Stimulated activated CD4-positive, alpha-beta T cell treated with anti-CD3 and anti-CD28 coated beads, Interleukin-15, amount 100 ng/mL, for 1 hour (primary cell): ENCODE measurements around the gene ARL4D.
"Not testable (repeated sequence)": the region's sequence is repeated elsewhere in the genome, so short reads cannot be mapped to it uniquely, and the experiment has no call there.

Source experiments
- DNase-seq, 2 donors: peaks; one replicate each; pipeline ENCODE4 v3.0.0-alpha.2; 2020; ENCODE audit warnings: low read depth in 1 of 2, low spot score in 1 of 2

The ARL4D gene

DNA sequence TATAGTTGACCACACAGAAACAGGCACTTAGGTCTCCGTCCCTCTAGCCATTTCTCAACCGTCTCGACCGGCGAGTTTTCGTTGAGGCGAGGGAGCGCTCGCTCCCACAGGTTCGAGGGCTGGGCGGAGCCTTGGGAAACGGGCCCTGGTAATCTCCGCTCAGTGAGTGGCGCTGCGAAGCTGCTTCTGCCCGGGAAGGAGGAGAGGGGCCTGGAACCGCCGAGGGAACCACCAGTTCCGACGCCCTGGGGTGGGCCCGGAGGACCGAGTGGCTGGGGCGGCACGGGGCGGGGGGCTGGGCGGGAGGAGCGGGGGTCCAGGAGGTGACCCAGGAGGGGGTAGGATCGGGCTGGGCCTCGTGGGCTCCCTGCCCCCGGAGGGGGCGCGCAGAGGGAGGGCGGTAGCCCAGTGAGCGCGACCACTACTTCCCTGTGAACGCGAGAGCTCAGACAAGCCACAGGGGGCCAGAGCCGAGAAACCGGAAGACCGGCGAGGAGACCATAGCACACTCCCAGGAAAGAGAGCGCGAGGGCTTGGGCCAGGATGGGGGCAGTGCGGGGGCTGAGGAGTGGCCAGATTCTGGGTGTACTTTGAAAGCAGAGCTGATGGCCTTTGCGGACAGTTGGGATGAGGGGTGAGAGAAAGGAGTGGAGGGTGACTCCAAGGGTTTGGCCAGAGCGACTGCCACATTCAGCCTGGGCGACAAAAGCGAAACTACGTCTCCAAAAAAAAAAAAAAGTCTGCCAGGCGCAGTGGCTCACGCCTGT, 29.9 kb upstream of the ARL4D start:
- DNase-seq: peak; percentile 35 to 47

DNA sequence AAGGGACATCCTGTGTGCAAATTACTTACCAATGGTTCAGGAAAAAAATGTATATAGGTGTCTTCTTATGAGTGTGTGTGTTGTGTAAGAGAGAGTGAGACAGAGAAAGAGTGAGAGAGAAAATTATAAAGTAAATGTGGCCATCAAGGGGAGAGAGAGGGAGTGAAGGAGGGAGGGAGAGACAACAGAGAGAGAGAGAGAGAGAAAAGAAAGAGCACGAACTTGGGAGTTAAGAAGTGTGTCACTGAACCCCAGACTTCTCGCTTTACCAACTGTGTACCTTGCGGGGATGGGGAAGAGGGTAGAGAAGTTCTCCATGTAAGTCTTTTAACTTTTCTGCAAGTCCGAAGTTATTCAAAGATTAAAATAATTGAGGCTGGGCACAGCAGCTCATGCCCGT, 28.8 kb upstream of the ARL4D start:
- no peak for DNase-seq

DNA sequence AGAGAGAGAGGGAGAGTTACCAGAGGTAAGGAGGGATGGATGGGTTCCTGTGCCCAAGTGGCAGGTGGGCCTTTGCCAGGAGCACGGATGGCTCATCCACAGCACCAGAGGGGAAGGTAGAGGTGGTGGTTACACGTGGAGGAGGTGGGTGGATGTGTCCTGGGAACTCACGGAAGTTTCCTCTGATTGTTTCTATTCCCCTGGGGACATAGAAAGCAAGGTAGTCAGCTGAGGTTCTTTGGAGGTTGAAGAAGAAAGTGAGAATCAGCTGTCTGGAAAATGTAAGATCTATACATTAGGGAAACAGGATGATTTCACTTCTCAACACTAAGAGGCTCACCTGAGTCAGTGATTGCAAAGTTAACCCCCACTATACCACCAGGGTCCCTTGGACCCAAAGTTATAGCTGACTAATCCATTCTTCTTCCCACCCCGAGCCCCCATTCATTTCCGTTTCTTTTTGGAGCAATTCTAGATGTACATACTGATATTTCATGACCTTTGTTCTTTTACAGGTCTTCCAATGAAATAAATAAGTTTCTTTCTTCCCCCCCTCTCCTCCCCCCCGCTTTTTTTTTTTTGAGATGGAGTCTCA, 27.5 kb upstream of the ARL4D start:
- DNase-seq: no peak

DNA sequence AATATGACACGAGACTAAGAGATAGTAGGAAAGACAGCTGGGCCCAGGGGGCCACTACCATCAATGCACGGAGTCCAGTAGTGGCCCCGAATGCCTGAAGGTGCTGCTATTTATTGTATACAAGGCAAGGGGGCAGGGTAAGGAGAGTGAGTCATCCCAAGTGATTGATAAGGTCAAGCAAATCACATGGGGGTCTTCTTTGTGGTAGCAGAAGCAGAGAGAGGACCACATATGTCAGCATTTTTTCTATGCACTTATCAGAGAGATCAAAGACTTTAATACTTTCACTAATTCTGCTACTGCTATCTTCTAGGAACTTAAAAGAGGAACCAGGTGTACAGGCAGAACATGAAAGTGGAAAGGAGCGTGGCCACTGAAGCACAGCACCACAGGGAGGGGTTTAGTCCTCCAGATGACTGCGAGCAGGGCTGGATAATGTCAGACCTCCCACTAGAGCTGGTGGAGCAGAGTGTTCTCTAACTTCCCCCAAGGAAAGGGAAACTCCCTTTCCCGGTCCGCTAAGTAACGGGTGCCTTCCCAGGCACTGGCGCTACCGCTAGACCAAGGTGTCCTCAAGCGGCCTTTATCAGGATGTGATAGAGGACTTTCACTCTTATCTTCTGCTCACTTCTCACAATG, 26.4 kb upstream of the ARL4D start:
- DNase-seq: no peak

DNA sequence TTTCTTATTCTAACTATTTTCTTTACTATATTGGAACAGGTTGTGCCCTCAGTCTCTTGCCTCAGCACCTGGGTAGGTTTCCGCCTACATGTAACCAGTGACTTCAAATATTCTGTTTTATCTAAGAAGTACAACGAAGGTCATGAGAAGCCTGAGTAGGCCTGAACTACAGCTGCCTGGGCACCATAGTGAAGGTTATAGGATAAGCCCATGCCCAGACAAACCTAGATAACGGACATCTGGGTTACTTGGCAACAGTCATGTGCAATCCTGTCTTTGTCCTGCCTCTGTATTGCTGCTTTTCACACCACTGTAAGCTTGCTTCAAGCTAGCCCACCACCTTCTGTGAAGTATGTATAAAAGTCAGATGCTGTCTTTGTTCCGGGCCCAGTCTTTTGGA, 25.4 kb upstream of the ARL4D start:
- no peak for DNase-seq

DNA sequence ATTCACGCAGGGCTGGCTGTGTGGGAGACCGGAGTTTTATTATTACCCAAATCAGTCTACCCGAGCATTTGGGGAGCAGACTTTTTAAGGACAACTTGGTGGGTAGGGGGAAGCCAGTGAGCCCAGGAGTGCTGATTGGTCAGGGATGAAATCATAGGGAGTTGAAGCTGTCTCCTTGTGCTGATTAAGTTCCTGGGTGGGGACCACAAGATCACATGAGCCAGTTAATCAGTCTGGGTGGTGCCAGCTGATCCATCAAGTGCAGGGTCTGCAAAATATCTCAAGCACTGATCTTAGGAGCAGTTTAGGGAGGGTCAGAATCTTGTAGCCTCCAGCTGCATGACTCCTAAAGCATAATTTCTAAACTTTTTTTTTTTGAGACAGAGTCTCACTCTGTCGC, 22.9 kb upstream of the ARL4D start:
- not testable (repeated sequence) for DNase-seq

DNA sequence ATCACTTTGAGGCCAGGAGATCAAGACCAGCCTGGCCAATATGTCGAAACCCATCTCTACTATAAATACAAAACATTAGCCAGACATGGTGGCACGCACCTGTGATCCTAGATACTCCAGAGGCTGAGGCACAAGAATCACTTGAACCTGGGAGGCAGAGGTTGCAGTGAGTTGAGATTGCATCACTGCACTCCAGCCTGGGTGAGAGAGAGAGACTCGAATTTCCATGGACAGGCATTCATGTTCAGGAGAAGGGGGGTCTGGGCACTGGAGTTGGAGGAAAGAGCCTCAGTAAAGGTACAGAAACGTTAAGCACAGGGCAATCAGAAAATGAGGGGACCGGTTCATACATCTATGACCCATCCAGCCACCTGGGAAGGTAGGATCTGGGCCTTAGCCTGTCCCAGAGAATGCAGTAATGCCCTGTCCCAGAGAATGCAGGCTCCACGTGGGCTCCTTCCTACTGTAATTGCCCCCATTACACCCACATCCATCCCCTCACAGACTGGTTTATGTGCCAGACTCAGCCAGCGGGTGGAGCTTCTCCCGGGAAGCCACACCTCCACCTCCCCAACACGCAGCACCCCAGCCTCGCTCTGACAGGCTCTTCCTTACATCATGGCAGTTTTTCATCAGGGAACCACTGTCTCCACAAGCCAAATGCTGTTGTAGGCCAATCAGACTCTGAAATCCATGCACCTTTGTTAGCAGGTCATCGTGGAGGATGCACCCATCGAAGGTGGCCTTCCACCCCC, 21.6 kb upstream of the ARL4D start:
- no peak for DNase-seq

DNA sequence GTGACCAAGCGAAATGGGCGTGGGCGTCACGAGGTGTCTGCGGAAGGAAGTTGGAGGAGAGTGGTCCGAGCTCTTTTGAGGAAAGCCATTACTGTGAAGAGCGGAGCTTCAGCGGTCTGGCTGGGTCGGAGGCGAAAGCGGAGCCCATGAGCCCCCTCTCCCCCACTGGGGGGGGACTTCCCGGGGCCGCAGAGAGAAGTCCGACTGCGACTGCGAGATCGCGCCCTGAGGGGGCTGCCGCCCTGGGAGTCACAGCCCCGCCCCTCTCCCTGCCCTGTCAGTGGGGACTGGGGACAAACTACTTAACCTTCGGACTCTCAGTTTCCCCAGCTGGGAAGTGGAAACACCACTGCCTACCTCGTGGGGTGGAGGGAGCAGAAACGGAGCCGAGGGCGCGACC, 20.0 kb upstream of the ARL4D start:
- DNase-seq: no peak

DNA sequence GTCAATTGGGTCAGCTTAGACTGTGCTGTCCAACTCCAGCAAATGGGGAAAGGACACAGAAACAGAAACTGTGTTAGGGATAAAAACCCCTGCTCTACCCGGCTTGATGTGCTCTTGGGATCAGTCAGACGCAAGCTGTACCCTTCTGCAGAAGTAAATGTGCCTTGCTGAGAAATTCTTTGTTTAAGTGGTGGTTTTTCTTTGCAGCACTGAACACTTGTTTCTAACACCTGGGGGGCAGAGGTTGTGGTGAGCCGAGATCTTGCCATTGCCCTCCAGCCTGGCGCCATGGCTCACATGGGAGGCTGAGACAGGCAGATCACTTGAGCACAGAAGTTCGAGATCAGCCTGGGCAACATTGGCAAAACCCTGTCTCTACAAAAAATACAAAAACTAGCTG, 18.5 kb upstream of the ARL4D start:
- DNase-seq: no peak

DNA sequence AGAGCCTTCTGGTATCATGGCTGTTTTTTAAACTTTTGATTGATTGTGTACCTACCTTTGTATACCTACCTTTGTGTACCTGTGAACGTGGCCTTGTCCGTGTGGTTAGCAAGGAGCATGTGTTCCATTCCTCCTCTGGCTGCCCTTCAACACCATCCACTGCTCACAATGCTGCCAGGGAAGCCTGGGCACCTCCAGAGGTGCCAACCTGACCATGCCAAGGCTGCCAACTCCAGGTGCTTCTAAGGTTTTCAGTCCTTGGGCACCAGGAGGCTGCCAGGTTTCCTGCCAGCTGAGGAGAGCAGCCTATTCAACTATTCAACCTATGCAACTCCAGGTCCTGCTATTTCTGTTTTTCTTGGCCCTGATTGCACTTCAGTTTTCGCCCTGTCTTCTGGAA, 17.6 kb upstream of the ARL4D start:
- no peak for DNase-seq

DNA sequence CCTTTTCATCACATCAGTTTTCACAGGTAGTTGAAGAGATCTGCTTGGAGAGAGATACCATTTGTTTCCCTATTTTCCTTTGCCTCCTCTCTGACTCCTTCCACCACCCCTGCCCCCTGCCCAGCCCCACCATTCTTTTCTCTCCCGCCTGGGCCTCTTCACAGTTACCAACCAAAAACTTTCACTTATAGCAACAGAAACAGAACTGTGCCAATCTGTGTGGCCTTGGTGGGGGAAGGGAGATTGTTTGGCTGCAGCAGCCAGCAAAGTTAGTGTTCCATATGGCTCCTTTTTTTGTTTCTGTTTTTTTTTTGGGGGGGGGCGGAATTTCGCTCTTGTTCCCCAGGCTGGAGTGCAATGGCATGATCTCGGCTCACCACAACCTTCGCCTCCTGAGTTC, 17.2 kb upstream of the ARL4D start:
- DNase-seq: no peak

DNA sequence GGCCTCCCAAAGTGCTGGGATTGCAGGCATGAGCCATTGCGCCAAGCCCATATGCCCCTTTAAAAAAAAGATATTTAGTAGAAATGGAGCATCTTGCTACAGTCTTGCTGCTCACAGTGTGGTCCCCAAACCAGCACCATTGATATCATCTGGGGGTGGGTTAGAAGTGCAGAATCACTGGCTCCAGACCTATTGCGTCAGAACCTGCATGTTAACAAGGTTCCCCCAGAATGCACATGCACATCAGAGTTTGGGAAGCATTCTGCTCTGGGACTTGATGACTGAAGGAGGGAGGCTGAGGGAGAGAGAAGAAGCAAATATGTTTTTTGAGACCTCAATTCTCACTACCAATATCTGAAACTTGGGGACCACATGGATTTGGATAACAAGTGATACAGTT, 16.0 kb upstream of the ARL4D start:
- DNase-seq: no peak

DNA sequence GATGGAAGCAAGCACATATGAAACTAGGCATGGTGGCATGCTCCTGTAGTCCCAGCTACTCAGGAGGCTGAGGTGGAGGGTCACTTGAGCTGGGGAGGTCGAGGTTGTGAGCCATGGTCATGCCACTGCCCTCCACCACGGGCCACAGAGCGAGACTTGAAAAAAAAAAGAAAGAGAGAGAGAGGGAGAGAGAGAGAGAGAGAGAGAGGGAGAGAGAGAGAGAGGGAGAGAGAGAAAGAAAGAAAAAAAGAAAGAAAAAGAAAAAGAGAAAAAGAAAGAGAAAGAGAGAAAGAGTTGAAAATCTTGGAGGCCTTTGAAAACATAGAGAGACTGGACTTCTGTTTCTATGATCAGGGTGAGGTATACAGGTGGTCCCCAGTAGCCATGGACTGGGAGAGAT, 15.4 kb upstream of the ARL4D start:
- DNase-seq: no peak

DNA sequence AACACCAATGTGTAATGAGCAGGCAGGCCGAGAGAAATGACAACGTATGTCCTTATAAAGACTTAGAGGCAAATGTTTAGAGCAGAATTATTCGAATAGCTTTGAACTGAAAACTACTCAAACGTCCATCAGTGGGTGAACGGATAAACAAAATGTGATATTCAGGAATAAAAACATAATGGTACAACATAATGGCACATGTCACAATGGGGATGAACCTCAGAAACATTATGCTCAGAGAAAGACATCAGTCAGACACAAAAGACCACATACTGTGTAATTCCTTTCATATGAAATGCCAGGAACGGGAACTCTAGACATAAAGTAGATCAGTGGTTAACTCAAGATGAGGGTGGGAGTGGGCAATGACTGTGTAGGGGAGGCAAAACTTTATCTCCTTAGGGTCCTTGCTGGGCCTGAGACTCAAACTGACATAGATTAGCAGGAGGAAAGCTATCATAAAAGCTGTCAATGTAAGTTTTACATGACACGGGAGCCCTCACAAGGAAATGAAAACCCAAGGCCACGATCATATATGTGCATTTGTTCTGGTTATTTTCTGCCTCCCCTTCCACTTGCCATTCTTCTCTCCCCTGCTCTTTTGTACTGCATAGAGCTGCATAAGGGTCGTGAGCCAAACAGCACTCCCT, 14.8 kb upstream of the ARL4D start:
- DNase-seq: no peak

DNA sequence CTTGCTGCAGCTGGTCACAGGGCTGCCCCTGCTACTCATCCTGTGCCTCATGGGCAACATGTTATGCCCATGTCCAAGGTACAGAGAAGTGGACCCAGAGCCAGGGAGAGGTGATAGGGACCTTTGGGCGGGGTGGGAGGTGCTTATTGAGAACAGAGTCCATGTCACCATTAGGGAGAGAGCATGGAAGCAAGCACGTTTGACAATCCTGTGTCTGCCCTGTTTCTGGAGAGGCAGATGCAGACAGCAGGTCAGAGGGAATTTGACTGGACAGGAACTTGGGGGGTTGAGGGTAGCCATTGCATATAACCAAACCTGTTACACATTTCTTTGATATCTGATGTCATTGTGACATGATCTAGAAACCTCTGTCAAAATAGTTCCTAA, 14.3 kb upstream of the ARL4D start:
- DNase-seq: no peak

DNA sequence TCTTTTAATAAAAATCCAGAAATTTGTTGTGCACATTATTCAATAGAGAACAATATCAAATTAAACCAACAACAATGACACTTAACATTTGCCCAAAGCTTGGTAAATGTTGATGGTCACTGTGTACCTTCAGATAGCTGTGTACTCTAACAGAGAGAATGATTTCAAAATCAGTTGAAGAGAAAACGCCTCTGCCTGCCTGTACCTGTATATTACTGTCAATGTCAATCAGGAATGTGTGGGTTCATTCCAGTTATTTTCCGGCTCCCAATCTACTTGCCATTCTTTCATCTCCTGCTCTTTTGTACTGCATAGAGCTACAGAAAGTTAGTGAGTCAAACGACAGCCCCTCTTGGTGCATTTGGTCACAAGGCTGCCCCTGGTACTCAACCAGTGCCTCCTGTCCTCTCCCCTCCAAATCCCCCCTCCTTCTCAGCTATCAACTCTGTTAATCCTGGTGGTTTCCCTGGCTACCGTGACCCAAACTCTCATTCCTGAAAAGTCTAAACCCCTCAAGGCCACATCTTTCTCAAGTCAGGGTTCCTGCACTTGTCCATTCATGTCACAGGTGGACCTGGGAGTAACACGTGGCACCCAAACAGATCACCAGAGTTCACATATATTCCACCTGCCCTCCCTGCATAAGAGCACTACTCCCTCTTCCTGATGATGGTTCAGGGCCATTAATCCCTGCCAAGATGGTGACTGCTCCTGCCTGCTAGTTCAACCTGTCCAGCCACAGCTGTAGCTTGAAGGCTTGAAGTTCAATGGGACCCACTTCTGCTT, 13.6 kb upstream of the ARL4D start:
- DNase-seq: no peak

DNA sequence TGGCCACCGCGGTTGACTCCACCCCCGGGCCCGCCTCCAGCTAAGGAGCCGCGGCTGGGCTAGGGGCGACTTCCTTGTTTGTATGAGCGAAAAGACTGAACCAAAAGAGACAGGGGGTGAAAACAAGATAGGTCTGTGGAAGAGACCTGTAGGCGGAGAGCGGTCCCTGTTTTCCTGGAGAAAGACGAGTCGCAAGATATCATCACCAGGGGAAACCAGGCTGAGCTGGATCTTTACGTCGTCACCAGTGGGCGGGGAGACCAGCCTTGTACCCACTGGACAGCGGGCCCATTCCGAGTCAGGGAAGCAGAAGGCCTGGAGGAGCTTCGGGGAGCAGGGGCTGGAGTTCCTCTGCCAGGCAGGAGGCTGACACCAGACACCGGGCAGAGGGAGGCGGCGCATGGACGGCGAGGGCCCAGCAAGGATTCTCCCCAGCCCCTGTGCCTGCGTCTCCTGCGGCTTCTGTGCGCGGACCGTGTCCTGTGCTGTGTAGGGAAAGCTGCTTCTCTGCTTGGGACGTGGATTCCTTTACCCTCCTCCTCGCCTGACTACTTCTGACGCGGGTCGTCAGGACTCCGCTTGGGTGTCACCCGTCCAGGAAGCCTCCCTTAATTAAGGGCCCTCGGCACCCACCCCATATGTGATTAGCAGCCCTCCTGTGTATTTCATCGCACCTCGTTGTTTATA, 10.3 kb upstream of the ARL4D start:
- peak; percentile 83 to 86 for DNase-seq

DNA sequence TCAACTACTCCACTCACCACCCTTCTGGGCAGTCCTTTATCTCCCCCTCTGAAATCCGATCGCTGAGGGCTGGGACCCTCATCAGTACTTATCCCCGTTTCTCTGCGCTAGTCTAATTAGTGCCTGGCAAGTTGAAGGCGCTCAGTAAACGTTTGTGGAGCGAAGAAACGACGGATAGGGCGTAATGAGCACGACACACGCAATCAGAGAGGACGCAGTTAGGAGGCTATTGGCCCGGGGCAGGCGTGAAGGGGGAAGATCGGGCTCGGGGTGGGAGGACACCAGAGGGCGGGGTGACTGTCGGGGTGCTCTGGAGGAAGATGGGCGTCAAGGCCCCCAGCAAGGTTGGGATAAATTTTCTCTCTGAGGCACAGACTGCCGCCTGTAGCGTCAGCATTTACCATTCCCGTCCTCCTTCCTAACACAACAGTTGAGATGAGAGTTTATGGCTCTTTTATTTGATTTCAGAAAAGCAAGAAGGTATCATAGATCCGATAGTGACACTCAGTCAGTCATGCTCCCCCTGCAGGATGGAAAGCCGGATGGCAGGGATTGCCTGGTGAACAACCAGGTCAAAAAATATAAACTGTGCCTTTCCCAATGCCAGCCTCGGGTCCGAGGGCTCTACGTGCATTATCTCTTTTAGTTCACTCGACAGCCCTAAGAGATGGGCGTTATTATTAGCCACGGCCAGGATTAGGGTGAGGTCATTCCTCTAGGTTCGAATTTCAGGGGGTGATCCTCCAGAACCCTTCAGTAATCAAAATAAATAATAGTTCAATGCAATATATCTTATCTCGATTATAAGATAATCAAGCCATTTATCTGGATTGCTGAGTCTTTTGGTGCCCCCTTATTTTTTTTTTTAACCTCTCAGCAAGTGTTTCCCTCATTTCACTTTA, 9.5 kb upstream of the ARL4D start:
- DNase-seq: peak; percentile 59 to 60

DNA sequence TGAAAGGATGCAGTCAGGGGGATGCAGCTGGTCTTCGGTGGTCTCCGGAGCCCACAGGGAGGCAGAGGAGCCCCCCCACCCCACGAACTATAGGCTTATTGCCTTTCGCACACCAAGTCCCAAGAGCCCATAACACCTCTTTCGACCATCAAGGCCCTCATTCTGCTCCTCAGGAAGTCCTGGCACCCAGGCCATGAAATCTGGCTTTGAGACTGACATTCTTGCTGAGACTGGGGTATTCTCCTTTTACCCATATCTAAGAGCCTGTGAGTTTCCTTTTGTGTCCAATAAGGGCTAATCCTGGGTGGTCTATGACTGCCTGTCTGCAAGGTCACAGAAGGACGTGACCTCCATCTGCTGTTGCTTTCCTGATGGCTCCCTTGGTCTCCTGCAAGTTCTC, 6.4 kb upstream of the ARL4D start:
- no peak for DNase-seq
